Prostate gland (tissue), 2 donors: ENCODE data around the gene RNF115. TPM values are rescaled to one million over a fixed set of nuclear protein-coding genes. Genes with fewer than 3 reads are reported as not detected.
"Not testable (repeated sequence)": the region's sequence is repeated elsewhere in the genome, so short reads cannot be mapped to it uniquely, and the experiment has no call there.

ENCODE experiments used
- DNase-seq: peaks from one replicate; pipeline ENCODE4 v3.0.0-alpha.2; 2019; ENCODE audit warnings: low spot score
- H3K27ac ChIP-seq, 2 donors: fragments of 200-600 bp; sonication (generic); 2 replicates each; pipeline ENCODE4 v1.5.1; 2017 to 2019
- H3K27me3 ChIP-seq: fragments of 200-600 bp; sonication (generic); replicated peaks from 2 replicates; pipeline ENCODE4 v1.5.1; 2019; ENCODE audit not compliant: insufficient read depth
- H3K36me3 ChIP-seq, 2 donors: fragments of 200-600 bp; sonication (generic); 1 replicate in 1 of 2; 2 replicates in 1 of 2; pipeline versions ENCODE4 v1.5.1 to v1.8.1; 2017 to 2019
- H3K4me1 ChIP-seq: fragments of 200-600 bp; sonication (generic); replicated peaks from 2 replicates; pipeline ENCODE4 v1.5.1; 2019
- H3K4me3 ChIP-seq, 2 donors: fragments of 200-600 bp; sonication (generic); 2 replicates each; pipeline ENCODE4 v1.5.1; 2017 to 2019
- H3K9me3 ChIP-seq: fragments of 200-600 bp; sonication (generic); 2 replicates; pipeline ENCODE4 v1.5.1; 2017
- POLR2A ChIP-seq: fragments of 450-650 bp; IDR thresholded peaks from one replicate; pipeline ENCODE4 v1.6.1; 2016; ENCODE audit warnings: antibody characterized with exemption, mild to moderate bottlenecking
- POLR2AphosphoS5 ChIP-seq: sonication (generic); formaldehyde crosslinking; IDR thresholded peaks from one replicate; pipeline ENCODE4 v1.6.1; 2017; ENCODE audit warnings: antibody characterized with exemption
- WGBS: methylation state at CpG from one replicate; pipeline ENCODE4 v1.1.5; 2018; 5-methylcytosine and 5-hydroxymethylcytosine counted together
- intact Hi-C: fragments of 100-400 bp; cut with DNase I; formaldehyde crosslinking; loops from one replicate; pipeline ENCODE4 v1.14.2; 2022
- total RNA-seq, 2 donors: library from RNA; depleted of rRNA; stranded (reverse); fragments of >200 nt; gene quantifications; one replicate each; pipeline ENCODE4 v1.1.0, GENCODE V29; 2016
- TF ChIP-seq, protein P1 (sequence below), 4 experiments: fragments of 200-600 bp in 2 of 4; fragments of 450-650 bp in 2 of 4; sonication (generic) in 2 of 4; IDR thresholded peaks; 1 replicate in 3 of 4; 2 replicates in 1 of 4; pipeline ENCODE4 v1.5.1; 2016 to 2019; ENCODE audit warnings: antibody characterized with exemption in 4 of 4, mild to moderate bottlenecking in 2 of 4, moderate library complexity in 2 of 4

RNF115 gene
- total RNA-seq, 2 donors from 2014 or later, result 12.5 to 21.4 TPM

DNA sequence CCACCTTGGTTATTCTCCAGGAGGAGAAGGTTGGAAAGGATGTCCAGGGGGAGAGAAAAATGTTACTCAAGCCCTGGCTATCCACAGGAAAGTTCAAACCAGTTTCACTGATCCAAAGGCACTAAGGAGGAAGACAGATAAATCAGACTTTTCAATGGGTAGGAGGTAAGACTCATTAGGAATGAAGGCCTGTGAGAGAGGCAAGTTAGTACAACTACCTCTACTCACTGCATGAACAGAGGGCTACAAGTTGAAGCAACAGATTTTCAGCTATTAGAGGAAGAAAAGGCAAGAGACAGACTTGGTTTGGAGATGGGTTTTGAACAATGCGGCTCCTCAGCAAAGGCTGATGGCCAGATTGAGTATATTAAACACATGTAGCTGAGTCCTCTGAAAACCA lies 87.7 kb downstream of the RNF115 start:
- 96% methylated on average over 1 of the region's 1 CpG for WGBS
- Histone ChIP-seq H3K4me3 (no peak overlapping the region), H3K27ac (no peak overlapping the region), H3K4me1 (no peaks in the 10 kb centered on the region), H3K9me3 (no peaks in the 10 kb centered on the region), H3K27me3 (no peaks in the 10 kb centered on the region), H3K36me3 (no peaks in the 10 kb centered on the region)
- no peak for DNase-seq
- intact Hi-C loops, result no loop called here
- TF ChIP-seq, protein P1, sequence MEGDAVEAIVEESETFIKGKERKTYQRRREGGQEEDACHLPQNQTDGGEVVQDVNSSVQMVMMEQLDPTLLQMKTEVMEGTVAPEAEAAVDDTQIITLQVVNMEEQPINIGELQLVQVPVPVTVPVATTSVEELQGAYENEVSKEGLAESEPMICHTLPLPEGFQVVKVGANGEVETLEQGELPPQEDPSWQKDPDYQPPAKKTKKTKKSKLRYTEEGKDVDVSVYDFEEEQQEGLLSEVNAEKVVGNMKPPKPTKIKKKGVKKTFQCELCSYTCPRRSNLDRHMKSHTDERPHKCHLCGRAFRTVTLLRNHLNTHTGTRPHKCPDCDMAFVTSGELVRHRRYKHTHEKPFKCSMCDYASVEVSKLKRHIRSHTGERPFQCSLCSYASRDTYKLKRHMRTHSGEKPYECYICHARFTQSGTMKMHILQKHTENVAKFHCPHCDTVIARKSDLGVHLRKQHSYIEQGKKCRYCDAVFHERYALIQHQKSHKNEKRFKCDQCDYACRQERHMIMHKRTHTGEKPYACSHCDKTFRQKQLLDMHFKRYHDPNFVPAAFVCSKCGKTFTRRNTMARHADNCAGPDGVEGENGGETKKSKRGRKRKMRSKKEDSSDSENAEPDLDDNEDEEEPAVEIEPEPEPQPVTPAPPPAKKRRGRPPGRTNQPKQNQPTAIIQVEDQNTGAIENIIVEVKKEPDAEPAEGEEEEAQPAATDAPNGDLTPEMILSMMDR (IDR thresholded peaks at IDR 0.05), result no peak
- TF ChIP-seq POLR2AphosphoS5, result no peak
- no peak for TF ChIP-seq POLR2A

DNA sequence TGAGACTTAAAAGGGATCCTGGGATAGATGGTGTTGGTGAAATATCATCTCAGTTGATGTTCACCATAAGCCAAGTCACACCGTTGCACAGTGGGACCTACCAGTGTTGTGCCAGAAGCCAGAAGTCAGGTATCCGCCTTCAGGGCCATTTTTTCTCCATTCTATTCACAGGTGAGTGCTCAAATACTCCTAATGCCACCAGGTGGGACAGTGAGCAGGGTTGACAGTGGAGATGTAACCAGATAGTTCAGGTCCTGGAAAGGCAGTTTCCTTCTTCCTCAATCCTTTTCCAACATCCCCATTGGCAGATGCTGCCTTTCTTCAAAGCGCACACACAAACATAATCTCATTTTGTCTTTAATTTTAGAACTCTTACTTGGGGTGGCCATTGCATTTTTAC lies 93.0 kb downstream of the RNF115 start:
- no peaks in the 10 kb centered on the region for H3K9me3 ChIP-seq
- H3K4me3 ChIP-seq, result no peak overlapping the region
- no peak overlapping the region for H3K27ac ChIP-seq
- no peak for DNase-seq
- no peaks in the 10 kb centered on the region for H3K36me3 ChIP-seq
- intact Hi-C loops, result no loop called here
- H3K27me3 ChIP-seq, result no peaks in the 10 kb centered on the region
- H3K4me1 ChIP-seq, result no peaks in the 10 kb centered on the region
- TF ChIP-seq POLR2A (no peak), POLR2AphosphoS5 (no peak)
- TF ChIP-seq, protein P1 (IDR thresholded peaks at IDR 0.05), result no peak
- WGBS, result 94% methylated on average over 3 of the region's 3 CpGs

DNA sequence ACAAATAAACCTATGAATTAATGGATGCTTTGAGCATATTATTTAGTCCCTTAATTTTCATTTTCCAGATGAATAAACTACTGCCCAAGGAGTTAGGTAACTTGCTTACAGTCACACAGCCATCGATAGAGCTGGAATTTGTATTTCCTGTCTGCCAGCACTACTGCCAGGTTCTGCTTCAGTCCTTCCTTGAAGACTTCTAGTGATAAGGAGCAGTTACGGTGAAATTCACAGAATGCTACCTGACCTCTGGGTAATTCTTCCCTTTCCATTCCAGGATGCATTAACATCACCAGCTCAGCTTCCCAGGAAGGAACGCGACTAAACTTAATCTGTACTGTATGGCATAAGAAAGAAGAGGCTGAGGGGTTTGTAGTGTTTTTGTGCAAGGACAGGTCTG lies 93.4 kb downstream of the RNF115 start:
- intact Hi-C loops, result no loop called here
- Histone ChIP-seq H3K27ac (no peak overlapping the region), H3K4me3 (no peak overlapping the region), H3K27me3 (no peaks in the 10 kb centered on the region), H3K4me1 (no peaks in the 10 kb centered on the region), H3K36me3 (no peaks in the 10 kb centered on the region), H3K9me3 (no peaks in the 10 kb centered on the region)
- 82% methylated on average over 4 of the region's 4 CpGs for WGBS
- DNase-seq, result no peak
- TF ChIP-seq, protein P1 (IDR thresholded peaks at IDR 0.05), result no peak
- TF ChIP-seq POLR2AphosphoS5, result no peak
- no peak for TF ChIP-seq POLR2A

DNA sequence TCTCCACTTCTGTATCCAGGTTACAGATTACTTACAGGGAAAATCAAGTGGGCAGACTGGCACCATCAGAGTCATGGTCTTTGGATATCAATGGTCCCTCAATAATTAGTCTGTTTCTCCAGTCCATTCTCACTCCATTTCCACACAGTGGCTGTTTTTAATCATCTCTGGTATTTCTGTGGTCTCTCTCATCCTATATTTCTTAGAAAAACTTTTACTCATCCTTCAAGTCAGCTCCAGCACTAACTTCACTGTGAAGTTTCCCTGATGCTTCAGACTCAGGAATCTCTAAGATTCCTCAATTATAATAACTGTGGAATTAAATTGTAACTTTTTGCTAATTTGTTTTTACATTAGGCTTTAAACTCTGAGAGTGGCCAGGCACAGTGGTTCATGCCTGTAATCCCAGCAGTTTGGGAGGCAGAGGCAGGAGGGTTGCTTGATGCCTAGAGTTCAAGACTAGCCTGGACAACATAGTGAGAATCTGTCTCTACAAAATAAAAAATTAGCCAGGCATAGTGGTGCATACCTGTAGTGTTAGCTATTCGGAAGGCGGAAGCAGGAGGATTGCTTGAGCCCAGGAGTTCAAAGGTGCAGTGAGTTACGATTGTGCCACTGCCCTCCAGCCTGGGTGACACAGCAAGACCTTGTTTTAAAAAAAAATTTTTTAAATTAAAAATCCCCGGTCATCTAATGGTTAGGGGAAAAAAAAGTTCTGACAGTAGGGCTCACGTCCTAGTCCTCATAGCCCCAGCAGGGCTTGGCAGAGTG lies 94.0 kb downstream of the RNF115 start:
- no peak overlapping the region for H3K4me3 ChIP-seq
- TF ChIP-seq POLR2A, result no peak
- TF ChIP-seq, protein P1 (IDR thresholded peaks at IDR 0.05), result no peak
- TF ChIP-seq POLR2AphosphoS5, result no peak
- no peaks in the 10 kb centered on the region for H3K27me3 ChIP-seq
- no peak overlapping the region for H3K27ac ChIP-seq
- intact Hi-C loops, result no loop called here
- H3K9me3 ChIP-seq, result no peaks in the 10 kb centered on the region
- no peaks in the 10 kb centered on the region for H3K36me3 ChIP-seq
- H3K4me1 ChIP-seq, result no peaks in the 10 kb centered on the region
- no peak for DNase-seq
- 91% methylated on average over 5 of the region's 5 CpGs for WGBS

DNA sequence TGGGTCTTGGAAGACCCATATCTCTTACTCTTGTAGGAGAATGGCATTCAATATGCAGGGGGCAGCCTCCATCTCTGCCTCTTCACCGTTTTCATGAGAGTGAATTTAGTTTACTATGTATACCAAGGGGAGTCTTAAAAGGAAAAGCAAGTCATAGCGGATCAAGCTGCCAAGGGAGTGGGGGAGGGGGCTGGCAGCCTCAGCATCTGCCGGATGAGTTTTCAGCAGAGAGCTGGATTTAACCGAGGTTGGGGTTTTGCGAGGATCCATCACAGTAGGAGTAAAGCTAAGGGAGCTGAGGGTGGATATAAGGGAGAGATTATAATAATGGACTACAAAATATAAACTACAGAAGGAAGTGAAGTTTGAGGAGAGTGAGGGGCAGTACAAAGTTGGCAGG lies 94.7 kb downstream of the RNF115 start:
- no peaks in the 10 kb centered on the region for H3K9me3 ChIP-seq
- no peak overlapping the region for H3K27ac ChIP-seq
- H3K4me3 ChIP-seq, result no peak overlapping the region
- 36% methylated on average over 5 of the region's 5 CpGs for WGBS
- no peaks in the 10 kb centered on the region for H3K27me3 ChIP-seq
- DNase-seq, result no peak
- no peaks in the 10 kb centered on the region for H3K4me1 ChIP-seq
- no peaks in the 10 kb centered on the region for H3K36me3 ChIP-seq
- TF ChIP-seq POLR2AphosphoS5, result no peak
- TF ChIP-seq, protein P1 (IDR thresholded peaks at IDR 0.05), result no peak
- TF ChIP-seq POLR2A, result no peak
- intact Hi-C loops, result no loop called here

DNA sequence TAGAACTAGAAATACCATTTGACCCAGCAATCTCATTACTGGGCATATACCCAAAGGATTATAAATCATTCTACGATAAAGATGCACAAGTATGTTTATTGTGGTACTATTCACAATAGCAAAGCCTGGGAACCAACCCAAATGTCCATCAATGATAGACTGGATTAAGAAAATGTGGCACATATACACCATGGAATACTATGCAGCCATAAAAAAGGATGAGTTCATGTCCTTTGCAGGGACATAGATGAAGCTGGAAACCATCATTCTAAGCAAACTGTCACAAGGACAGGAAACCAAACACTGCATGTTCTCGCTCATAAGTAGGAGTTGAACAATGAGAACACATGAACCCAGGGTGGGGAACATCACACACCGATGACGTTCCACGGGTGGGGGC lies 97.7 kb downstream of the RNF115 start:
- H3K27me3 ChIP-seq, H3K36me3 ChIP-seq, intact Hi-C loops, H3K4me3 ChIP-seq, DNase-seq, H3K27ac ChIP-seq, H3K4me1 ChIP-seq, H3K9me3 ChIP-seq: not testable (repeated sequence)
- 93% methylated on average over 5 of the region's 5 CpGs for WGBS
